ENCODE data around the gene FDPS. TPM values are rescaled to one million over a fixed set of nuclear protein-coding genes. Genes with fewer than 3 reads are reported as not detected.

Gene FDPS
- total RNA-seq, 1 donor from 2014 or later, result 232 TPM

DNA sequence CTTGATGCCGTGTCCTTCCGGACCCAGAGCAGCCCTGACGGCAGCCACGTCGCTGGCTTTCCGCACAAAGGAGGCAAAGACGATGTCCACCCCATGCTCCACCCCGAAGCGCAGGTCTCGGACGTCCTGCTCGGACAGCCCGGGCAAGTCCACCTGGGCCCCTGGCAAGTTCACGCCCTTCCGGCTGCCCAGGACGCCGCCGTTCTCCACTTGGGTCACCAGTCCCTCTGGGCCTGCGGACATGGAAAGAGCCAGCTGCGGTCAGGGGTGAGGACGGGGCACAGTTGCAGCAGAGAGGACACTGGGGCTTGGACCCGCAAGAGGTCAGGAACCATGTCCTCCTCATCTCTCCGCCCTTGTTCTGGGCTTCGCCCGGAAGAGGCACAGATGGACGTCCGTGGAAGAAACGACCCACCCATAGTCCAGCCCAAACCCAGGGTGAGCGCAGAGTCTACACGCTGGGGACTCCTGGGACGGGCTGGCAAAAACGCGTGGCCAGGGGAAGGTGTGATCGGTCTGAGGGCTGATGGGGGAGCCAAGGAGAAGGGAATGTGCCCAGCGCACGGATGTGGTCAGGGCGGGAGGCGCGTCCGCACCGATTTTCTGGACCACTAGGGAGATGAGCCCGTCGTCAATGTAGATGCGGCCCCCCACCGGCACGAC, 14.0 kb upstream of the FDPS start:
- H3K9me3 Mint-ChIP-seq (ENCODE audit: low read depth), result no peaks in the 10 kb centered on the region
- TF ChIP-seq, protein P1, sequence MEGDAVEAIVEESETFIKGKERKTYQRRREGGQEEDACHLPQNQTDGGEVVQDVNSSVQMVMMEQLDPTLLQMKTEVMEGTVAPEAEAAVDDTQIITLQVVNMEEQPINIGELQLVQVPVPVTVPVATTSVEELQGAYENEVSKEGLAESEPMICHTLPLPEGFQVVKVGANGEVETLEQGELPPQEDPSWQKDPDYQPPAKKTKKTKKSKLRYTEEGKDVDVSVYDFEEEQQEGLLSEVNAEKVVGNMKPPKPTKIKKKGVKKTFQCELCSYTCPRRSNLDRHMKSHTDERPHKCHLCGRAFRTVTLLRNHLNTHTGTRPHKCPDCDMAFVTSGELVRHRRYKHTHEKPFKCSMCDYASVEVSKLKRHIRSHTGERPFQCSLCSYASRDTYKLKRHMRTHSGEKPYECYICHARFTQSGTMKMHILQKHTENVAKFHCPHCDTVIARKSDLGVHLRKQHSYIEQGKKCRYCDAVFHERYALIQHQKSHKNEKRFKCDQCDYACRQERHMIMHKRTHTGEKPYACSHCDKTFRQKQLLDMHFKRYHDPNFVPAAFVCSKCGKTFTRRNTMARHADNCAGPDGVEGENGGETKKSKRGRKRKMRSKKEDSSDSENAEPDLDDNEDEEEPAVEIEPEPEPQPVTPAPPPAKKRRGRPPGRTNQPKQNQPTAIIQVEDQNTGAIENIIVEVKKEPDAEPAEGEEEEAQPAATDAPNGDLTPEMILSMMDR (IDR thresholded peaks at IDR 0.05; ENCODE audit: unreplicated experiment), result no peak
- no peaks in the 10 kb centered on the region for H3K4me1 Mint-ChIP-seq (ENCODE audit: low read depth)
- no peak for DNase-seq (ENCODE audit: low spot score, unreplicated experiment)
- H3K4me3 Mint-ChIP-seq (ENCODE audit: low read depth), result no peak overlapping the region
- H3K27ac Mint-ChIP-seq, result no peak overlapping the region
- peaks cover 27% of the 10 kb centered on the region for H3K27me3 Mint-ChIP-seq
- no peaks in the 10 kb centered on the region for H3K36me3 Mint-ChIP-seq (ENCODE audit: insufficient read depth)

DNA sequence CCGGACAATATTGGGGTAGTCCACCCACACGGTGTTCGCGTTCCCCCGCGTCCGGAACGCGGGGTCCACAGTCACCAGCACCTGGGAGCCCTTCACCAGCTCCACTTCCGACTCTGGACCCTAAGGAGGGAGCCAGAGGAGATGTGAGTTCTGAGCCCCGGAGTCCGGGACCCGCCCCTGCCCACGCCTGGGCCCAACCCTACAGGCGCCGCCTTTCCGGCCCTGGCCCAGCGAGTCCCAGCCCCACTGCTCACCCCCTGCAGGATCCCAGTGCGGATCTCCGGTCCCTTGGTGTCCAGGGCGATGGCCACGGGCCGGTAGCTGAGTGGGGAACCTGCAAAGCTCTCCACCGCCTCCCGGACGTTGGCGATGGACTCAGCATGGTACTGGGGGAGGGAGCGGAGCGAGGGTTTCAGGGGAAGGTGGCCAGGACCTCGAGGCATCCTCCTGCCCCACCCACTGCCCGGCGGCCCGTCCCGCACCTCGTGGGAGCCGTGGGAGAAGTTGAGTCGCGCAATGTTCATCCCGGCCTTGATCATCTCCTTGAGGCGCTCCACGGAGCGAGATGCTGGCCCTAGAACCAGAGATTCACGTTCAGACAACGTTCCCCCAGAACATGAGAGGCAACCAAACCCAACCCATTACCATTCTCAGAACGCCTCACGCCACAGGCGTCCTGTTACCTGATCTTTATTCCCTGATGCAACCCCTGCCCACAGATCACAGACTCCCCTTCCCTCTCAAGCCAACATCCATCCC, 13.3 kb upstream of the FDPS start:
- no peak overlapping the region for H3K4me3 Mint-ChIP-seq (ENCODE audit: low read depth)
- no peaks in the 10 kb centered on the region for H3K9me3 Mint-ChIP-seq (ENCODE audit: low read depth)
- H3K36me3 Mint-ChIP-seq (ENCODE audit: insufficient read depth), result no peaks in the 10 kb centered on the region
- DNase-seq (ENCODE audit: low spot score, unreplicated experiment), result no peak
- H3K27me3 Mint-ChIP-seq, result peaks cover 27% of the 10 kb centered on the region
- H3K4me1 Mint-ChIP-seq (ENCODE audit: low read depth), result no peaks in the 10 kb centered on the region
- H3K27ac Mint-ChIP-seq, result no peak overlapping the region
- TF ChIP-seq, protein P1 (IDR thresholded peaks at IDR 0.05; ENCODE audit: unreplicated experiment), result no peak

DNA sequence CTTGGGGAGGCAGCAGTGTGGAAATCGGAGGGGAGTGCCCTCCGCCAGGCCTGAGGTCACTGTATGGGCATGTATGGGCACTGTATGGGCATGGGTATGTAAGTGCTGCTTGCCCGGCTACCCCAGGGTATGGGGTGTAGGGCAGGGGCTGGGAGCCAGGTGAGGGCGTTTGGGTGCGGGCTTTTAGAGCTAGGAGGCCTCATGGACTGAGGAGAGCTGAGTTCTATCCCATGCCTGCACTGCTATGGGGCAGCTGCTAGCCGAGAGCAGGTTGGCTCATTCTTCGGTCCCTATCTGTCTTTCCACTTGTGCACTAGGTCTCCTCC, 12.8 kb upstream of the FDPS start:
- H3K9me3 Mint-ChIP-seq (ENCODE audit: low read depth), result no peaks in the 10 kb centered on the region
- no peak overlapping the region for H3K27ac Mint-ChIP-seq
- no peak for DNase-seq (ENCODE audit: low spot score, unreplicated experiment)
- no peaks in the 10 kb centered on the region for H3K4me1 Mint-ChIP-seq (ENCODE audit: low read depth)
- H3K36me3 Mint-ChIP-seq (ENCODE audit: insufficient read depth), result no peaks in the 10 kb centered on the region
- H3K27me3 Mint-ChIP-seq, result peaks cover 27% of the 10 kb centered on the region
- no peak overlapping the region for H3K4me3 Mint-ChIP-seq (ENCODE audit: low read depth)
- TF ChIP-seq, protein P1 (IDR thresholded peaks at IDR 0.05; ENCODE audit: unreplicated experiment), result no peak

DNA sequence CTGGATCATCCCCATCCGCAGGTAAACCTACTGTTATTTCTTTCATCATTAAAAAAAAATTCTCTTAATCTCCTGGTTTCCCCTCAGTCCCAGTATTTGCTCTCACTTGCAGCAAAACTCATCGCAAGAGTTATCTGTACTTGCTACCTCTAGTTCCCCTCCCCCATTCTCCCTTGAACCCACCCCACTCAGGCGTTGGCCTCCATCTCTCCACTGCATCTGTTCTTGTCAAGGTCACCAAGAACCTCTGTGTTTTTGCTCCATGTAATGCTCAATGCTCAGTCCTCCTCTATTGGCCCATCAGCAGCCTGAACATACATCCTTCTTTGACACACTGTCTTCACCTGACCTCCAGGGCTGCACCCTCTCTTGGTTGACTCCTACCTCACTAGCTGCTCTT, 12.0 kb upstream of the FDPS start:
- no peak overlapping the region for H3K4me3 Mint-ChIP-seq (ENCODE audit: low read depth)
- H3K27me3 Mint-ChIP-seq, result peaks cover 27% of the 10 kb centered on the region
- H3K4me1 Mint-ChIP-seq (ENCODE audit: low read depth), result no peaks in the 10 kb centered on the region
- TF ChIP-seq, protein P1 (IDR thresholded peaks at IDR 0.05; ENCODE audit: unreplicated experiment), result no peak
- no peak for DNase-seq (ENCODE audit: low spot score, unreplicated experiment)
- no peak overlapping the region for H3K27ac Mint-ChIP-seq
- H3K36me3 Mint-ChIP-seq (ENCODE audit: insufficient read depth), result no peaks in the 10 kb centered on the region
- H3K9me3 Mint-ChIP-seq (ENCODE audit: low read depth), result no peaks in the 10 kb centered on the region

DNA sequence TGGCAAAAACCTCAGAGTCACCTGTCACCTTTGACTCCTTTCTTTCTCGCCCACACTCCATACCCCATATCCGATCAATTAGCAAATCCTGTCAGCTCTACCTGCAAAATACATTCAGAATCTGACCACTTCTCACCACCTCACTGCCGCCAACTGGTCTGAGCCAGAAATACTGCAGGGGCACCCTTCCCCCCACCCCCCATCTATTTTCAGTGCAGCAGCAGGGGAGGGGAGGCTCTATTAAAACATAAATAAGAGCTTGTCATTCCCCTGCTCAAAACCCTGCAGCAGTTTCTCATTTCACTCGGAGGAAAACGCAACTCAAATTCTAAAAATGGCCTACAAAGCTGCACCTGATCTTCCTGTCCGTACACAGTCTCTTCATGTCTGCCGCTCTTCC, 11.3 kb upstream of the FDPS start:
- TF ChIP-seq, protein P1 (IDR thresholded peaks at IDR 0.05; ENCODE audit: unreplicated experiment), result no peak
- H3K36me3 Mint-ChIP-seq (ENCODE audit: insufficient read depth), result no peaks in the 10 kb centered on the region
- H3K4me1 Mint-ChIP-seq (ENCODE audit: low read depth), result no peaks in the 10 kb centered on the region
- peaks cover 27% of the 10 kb centered on the region for H3K27me3 Mint-ChIP-seq
- no peak overlapping the region for H3K27ac Mint-ChIP-seq
- no peak for DNase-seq (ENCODE audit: low spot score, unreplicated experiment)
- no peak overlapping the region for H3K4me3 Mint-ChIP-seq (ENCODE audit: low read depth)
- no peaks in the 10 kb centered on the region for H3K9me3 Mint-ChIP-seq (ENCODE audit: low read depth)
